Prostate gland (tissue), 1 donor: ENCODE measurements around the gene MEIS2.

ENCODE experiments used
- POLR2A ChIP-seq: fragments of 450-650 bp; IDR thresholded peaks from one replicate; pipeline ENCODE4 v1.6.1; 2016; ENCODE audit warnings: antibody characterized with exemption, mild to moderate bottlenecking
- POLR2AphosphoS5 ChIP-seq: sonication (generic); formaldehyde crosslinking; IDR thresholded peaks from one replicate; pipeline ENCODE4 v1.6.1; 2017; ENCODE audit warnings: antibody characterized with exemption

GRCh38 chr15:36996538-36997181, 103.7 kb downstream of the MEIS2 start:
- no peak for TF ChIP-seq POLR2A
- TF ChIP-seq POLR2AphosphoS5, result no peak
